Measurements from ENCODE around the gene NFYC.
A peak's percentile ranks its signal among the peaks of the same experiment; 100 is the strongest.

NFYC gene

GRCh38 chr1:40691538-40692428 is at the start of gene NFYC:
NFYC (plus strand) TSS chr1:40691704; CDS start chr1:40738844, 47,140 bp downstream.
- no peaks in the 10 kb centered on the region for H3K9me3 Mint-ChIP-seq
- peak within 1 kb of the TSS; percentile 93 for H3K4me3 Mint-ChIP-seq
- H3K27me3 Mint-ChIP-seq, result no peaks in the 10 kb centered on the region
- DNase-seq (ENCODE audit: low spot score in 2 of 2) (peak; percentile 89 to 97), ATAC-seq (ENCODE audit: low read depth) (peak; percentile 80)
- H3K27ac Mint-ChIP-seq, result peak within 1 kb of the TSS; percentile 98
- peaks cover 42% of the 10 kb centered on the region for H3K4me1 Mint-ChIP-seq
- peaks cover 9% of the 10 kb centered on the region for H3K36me3 Mint-ChIP-seq

GRCh38 chr1:40645118-40645680 is 46.3 kb upstream of the NFYC start:
- ATAC-seq (ENCODE audit: low read depth) (no peak), DNase-seq (ENCODE audit: low spot score in 2 of 2) (no peak)
- Mint-ChIP-seq H3K27me3 (peaks cover 7% of the 10 kb centered on the region), H3K9me3 (no peaks in the 10 kb centered on the region), H3K36me3 (no peaks in the 10 kb centered on the region), H3K4me3 (no peak overlapping the region), H3K4me1 (peaks cover 2% of the 10 kb centered on the region), H3K27ac (no peak overlapping the region)

- ATAC-seq (ENCODE audit: low read depth), result no peak
- peaks cover 2% of the 10 kb centered on the region for H3K4me1 Mint-ChIP-seq
- no peak overlapping the region for H3K4me3 Mint-ChIP-seq
- no peaks in the 10 kb centered on the region for H3K36me3 Mint-ChIP-seq
- H3K27me3 Mint-ChIP-seq, result peaks cover 7% of the 10 kb centered on the region
- no peaks in the 10 kb centered on the region for H3K9me3 Mint-ChIP-seq
- DNase-seq (ENCODE audit: low spot score in 2 of 2), result no peak
- no peak overlapping the region for H3K27ac Mint-ChIP-seq
Measured at GRCh38 chr1:40646315-40646714, 45.2 kb upstream of the NFYC start.

GRCh38 chr1:40648200-40648599 is 43.3 kb upstream of the NFYC start:
- ATAC-seq (ENCODE audit: low read depth) (no peak), DNase-seq (ENCODE audit: low spot score in 2 of 2) (no peak)
- Mint-ChIP-seq H3K27ac (no peak overlapping the region), H3K4me1 (peaks cover 2% of the 10 kb centered on the region), H3K9me3 (no peaks in the 10 kb centered on the region), H3K27me3 (peaks cover 7% of the 10 kb centered on the region), H3K4me3 (no peak overlapping the region), H3K36me3 (no peaks in the 10 kb centered on the region)

- Mint-ChIP-seq H3K27ac (no peak overlapping the region), H3K4me1 (peaks cover 2% of the 10 kb centered on the region), H3K27me3 (peaks cover 7% of the 10 kb centered on the region), H3K4me3 (no peak overlapping the region), H3K36me3 (no peaks in the 10 kb centered on the region), H3K9me3 (no peaks in the 10 kb centered on the region)
- DNase-seq (ENCODE audit: low spot score in 2 of 2), result no peak
- ATAC-seq (ENCODE audit: low read depth), result no peak
Measured at GRCh38 chr1:40648928-40649591, 42.4 kb upstream of the NFYC start.

GRCh38 chr1:40649592-40649930 is 41.9 kb upstream of the NFYC start:
- H3K27me3 Mint-ChIP-seq, result peaks cover 11% of the 10 kb centered on the region
- H3K9me3 Mint-ChIP-seq, result no peaks in the 10 kb centered on the region
- H3K4me1 Mint-ChIP-seq, result peaks cover 6% of the 10 kb centered on the region
- H3K4me3 Mint-ChIP-seq, result no peak overlapping the region
- no peaks in the 10 kb centered on the region for H3K36me3 Mint-ChIP-seq
- H3K27ac Mint-ChIP-seq, result no peak overlapping the region
- no peak for DNase-seq (ENCODE audit: low spot score in 2 of 2)
- no peak for ATAC-seq (ENCODE audit: low read depth)

GRCh38 chr1:40650075-40650474 is 41.4 kb upstream of the NFYC start:
- Mint-ChIP-seq H3K9me3 (no peaks in the 10 kb centered on the region), H3K4me1 (peaks cover 9% of the 10 kb centered on the region), H3K36me3 (no peaks in the 10 kb centered on the region), H3K4me3 (no peak overlapping the region), H3K27ac (no peak overlapping the region), H3K27me3 (peaks cover 14% of the 10 kb centered on the region)
- DNase-seq (ENCODE audit: low spot score in 2 of 2) (no peak), ATAC-seq (ENCODE audit: low read depth) (peak; percentile 42)

- Mint-ChIP-seq H3K9me3 (no peaks in the 10 kb centered on the region), H3K27ac (no peak overlapping the region), H3K27me3 (peaks cover 14% of the 10 kb centered on the region), H3K4me1 (peaks cover 9% of the 10 kb centered on the region), H3K4me3 (no peak overlapping the region), H3K36me3 (no peaks in the 10 kb centered on the region)
- DNase-seq (ENCODE audit: low spot score in 2 of 2), result no peak
- ATAC-seq (ENCODE audit: low read depth), result no peak
Measured at GRCh38 chr1:40651138-40651857, 40.2 kb upstream of the NFYC start.

- ATAC-seq (ENCODE audit: low read depth), result no peak
- no peaks in the 10 kb centered on the region for H3K9me3 Mint-ChIP-seq
- peaks cover 9% of the 10 kb centered on the region for H3K4me1 Mint-ChIP-seq
- no peak overlapping the region for H3K4me3 Mint-ChIP-seq
- H3K27ac Mint-ChIP-seq, result no peak overlapping the region
- no peaks in the 10 kb centered on the region for H3K36me3 Mint-ChIP-seq
- peaks cover 14% of the 10 kb centered on the region for H3K27me3 Mint-ChIP-seq
- DNase-seq (ENCODE audit: low spot score in 2 of 2), result no peak
Measured at GRCh38 chr1:40652468-40652867, 39.0 kb upstream of the NFYC start.

- Mint-ChIP-seq H3K4me3 (no peak overlapping the region), H3K36me3 (no peaks in the 10 kb centered on the region), H3K27me3 (peaks cover 14% of the 10 kb centered on the region), H3K27ac (no peak overlapping the region), H3K4me1 (peaks cover 9% of the 10 kb centered on the region), H3K9me3 (no peaks in the 10 kb centered on the region)
- ATAC-seq (ENCODE audit: low read depth), result no peak
- no peak for DNase-seq (ENCODE audit: low spot score in 2 of 2)
Measured at GRCh38 chr1:40652979-40653378, 38.5 kb upstream of the NFYC start.

- Mint-ChIP-seq H3K36me3 (no peaks in the 10 kb centered on the region), H3K4me1 (peaks cover 9% of the 10 kb centered on the region), H3K27ac (no peak overlapping the region), H3K4me3 (no peak overlapping the region), H3K9me3 (no peaks in the 10 kb centered on the region), H3K27me3 (peaks cover 11% of the 10 kb centered on the region)
- ATAC-seq (ENCODE audit: low read depth) (no peak), DNase-seq (ENCODE audit: low spot score in 2 of 2) (no peak)
Measured at GRCh38 chr1:40653851-40654537, 37.5 kb upstream of the NFYC start.

- H3K4me1 Mint-ChIP-seq, result peaks cover 6% of the 10 kb centered on the region
- no peaks in the 10 kb centered on the region for H3K36me3 Mint-ChIP-seq
- peaks cover 7% of the 10 kb centered on the region for H3K27me3 Mint-ChIP-seq
- H3K9me3 Mint-ChIP-seq, result no peaks in the 10 kb centered on the region
- no peak overlapping the region for H3K4me3 Mint-ChIP-seq
- H3K27ac Mint-ChIP-seq, result no peak overlapping the region
- ATAC-seq (ENCODE audit: low read depth), result no peak
- DNase-seq (ENCODE audit: low spot score in 2 of 2), result no peak
Measured at GRCh38 chr1:40657046-40657445, 34.5 kb upstream of the NFYC start.

- Mint-ChIP-seq H3K27me3 (peaks cover 7% of the 10 kb centered on the region), H3K27ac (no peak overlapping the region), H3K4me3 (no peak overlapping the region), H3K4me1 (peaks cover 12% of the 10 kb centered on the region), H3K9me3 (no peaks in the 10 kb centered on the region), H3K36me3 (no peaks in the 10 kb centered on the region)
- ATAC-seq (ENCODE audit: low read depth), result no peak
- DNase-seq (ENCODE audit: low spot score in 2 of 2), result no peak
Measured at GRCh38 chr1:40658751-40659648, 32.5 kb upstream of the NFYC start.

Data from memory B cell (primary cell).